GM19238 (cell line): ENCODE results near the gene IRF2BPL.

Source experiments
- DNase-seq: peaks from one replicate; pipeline ENCODE4 v3.0.0; 2011; ENCODE audit warnings: low spot score; ENCODE audit not compliant: insufficient read length

Gene IRF2BPL

DNA sequence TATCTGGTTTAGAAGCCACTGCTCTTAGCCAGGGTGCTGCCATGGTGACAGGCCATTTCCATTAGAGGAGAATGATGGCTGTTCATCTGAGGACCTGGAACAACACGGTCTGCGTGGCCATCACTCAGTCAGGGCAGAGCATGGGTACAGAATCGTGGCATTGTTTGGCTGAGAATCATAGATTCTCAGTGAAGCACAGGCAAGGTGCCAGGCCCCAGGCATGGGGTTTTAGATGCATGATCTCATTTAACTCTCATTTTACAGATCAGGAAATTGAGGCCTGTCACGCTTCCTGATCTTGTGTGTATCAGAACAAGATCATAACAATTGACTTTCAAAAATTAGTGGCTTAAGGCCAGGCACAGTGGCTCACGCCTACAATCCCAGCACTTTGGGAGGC lies 26.8 kb upstream of the IRF2BPL start:
- DNase-seq = no peak

DNA sequence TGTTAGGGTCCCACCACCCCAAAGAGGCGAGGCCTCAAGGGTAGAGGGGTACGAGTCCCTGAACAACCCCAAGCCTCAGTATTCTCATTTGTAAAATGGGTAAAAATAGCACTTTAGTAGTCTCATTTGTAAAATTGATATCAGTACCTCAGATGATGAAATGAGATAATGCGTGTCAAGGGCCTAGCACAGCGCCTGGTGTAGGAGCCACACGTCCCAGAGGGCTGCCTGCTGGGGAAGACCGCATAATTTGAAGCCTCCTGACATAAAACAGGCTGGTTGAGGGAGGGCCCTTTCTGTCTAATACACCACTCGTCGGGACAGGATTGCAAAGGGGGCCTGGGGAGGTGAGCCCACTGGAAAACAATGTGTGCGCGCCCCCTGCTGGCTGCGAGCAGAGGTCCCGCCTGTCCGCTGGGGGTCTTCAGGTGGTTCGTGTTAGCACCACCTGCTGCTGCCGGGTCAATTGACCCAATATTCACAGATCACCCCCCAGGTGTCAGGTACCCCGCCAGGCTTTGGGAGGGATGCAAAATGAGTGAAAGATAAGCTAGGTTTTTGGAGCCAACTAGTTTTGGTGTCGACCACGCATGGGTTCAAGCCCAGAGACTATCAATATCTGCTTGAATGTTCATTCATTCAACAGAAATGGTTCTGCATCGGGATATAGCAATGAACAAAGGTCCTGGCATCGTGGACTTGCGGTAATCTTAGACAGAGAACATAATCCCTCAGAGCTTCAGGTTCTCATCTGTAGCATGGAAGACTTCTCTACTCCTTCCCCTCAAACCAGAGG lies 24.7 kb upstream of the IRF2BPL start:
- peak; percentile 66 for DNase-seq

DNA sequence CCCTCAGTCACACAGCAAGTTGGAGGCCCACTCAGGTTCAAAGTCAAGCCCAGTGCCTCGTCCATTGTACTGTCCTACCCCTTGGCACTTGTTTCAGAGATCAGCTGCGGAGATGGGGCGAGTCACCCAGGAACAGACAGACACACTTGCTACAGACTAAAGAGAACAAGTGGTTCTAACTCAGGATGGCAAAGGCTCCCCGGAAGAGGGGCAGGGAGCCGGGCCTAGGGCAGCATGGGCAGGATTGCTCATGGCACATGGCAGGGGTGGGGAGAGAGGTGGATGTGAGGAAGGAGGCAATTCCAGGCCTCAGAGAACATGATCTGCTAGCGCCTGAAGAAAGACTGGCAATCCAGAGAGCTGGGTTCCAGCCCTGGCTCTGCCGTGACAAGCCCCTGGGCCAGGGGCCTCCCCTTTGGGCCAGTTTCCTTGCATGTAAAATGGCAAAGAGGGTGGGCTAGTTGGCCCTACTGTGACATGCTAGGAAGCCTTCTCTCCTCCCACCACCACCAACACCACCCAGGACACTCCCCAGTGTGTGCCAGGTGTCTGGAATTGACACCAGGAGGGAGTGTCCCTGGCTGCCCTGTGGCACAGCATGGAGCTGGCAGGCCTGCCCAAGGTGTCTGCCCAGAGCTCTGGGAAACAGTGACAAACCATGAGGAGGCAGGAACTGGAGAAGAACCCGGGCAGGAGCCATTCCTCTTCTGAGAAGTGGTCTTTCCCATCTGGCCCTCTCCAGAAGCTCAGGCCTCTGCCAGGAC lies 24.0 kb upstream of the IRF2BPL start:
- no peak for DNase-seq

DNA sequence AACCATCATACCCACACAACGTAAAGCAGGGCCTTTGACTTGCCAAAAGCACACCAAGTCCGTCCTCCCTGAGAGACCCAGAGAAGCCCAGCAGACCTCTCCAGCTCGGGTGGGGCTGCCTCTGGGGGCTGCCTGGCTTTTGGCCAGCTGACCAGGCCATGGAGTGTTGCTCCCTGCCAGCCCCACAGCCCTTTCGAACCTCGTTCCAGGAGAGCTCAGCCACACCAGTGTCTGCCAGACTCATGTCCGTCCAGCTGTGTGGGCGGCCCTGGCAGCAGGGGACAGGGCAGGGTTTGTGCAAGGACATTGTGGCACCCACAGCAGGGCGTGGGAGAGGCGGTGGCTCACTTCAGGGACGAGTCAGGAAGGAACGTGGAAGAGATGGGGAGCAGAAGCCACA lies 22.6 kb upstream of the IRF2BPL start:
- DNase-seq = no peak

DNA sequence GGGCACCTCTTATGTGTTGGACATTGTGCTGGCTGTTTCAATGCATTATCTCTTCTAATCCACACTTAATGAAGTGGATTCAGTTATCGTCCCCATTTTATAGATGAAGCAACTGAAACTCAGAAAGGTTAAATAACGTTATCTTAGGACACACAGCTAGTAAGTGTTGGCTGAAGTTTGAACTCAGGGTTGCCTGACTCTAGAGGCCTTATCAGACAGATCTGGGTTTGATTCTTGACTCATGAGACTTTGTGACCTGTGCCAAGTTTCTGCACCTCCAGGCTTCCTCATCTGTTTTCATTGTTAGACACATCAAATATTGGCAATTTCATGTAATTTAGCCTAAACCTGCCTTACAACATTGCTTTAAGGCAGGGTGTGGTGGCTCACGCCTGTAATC lies 18.2 kb upstream of the IRF2BPL start:
- no peak for DNase-seq

DNA sequence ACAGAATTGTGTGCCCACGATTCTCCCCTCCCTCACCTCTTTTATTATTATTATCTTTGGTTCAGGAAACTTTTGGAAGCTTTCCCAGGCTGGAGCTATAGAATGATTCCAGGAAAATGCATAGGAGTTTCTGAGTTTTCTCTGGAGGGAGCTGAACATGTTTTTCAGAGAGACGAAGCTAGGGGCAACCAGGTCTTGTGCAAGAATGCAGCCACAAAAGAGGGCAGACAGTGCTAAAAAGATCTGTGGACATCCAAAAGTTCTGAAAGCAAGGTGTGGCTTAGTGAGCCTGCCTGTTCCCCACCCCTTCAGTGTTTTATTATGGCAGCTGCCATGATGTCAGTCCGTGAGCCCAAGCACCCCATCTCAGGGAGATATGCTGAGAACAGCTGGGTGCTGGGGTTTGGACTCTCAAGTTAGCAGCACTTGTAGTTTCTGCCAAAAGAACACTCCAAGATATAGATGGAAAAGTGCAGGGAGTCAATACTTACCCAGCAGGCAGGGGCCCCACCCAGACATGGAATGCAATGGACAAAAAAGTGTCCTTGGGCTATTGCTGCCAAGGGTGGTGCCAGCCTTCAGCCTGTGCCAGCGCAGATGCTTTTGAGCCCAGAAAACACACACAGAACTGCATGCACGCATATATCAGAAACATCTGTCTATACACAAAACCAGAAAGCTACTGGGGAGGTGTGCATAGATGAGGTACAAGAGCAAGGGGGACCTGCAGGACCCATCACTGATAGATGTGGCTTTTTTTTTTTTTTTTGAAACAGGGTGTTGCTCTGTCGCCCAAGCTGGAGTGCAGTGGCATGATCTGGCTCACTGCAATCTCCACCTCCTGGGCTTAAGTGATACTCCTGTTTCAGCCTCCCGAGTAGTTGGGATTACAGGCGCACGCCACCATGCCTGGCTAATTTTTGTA lies 17.0 kb upstream of the IRF2BPL start:
- no peak for DNase-seq

DNA sequence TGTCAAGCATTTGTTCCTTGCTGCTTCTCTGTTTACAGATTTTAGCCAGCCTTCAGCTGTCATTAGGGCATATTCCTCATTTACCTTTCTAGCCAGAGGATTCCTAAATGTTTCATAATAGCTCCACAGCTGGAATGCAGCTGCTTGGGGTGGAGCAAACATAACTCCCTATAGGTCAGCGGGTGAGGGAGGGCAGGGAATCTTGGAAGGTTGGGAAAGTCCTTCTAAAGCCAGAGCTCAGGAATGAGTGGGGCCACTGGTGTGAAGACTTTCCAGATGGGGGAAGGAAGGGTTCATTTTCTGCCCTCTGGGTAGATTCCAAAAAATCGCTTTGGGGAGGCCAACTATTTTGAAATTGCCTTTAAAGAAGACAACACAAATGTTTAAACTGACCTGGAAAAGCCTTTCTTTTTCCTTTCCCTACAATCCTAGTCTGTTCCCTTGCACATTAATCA lies 16.3 kb upstream of the IRF2BPL start:
- no peak for DNase-seq

DNA sequence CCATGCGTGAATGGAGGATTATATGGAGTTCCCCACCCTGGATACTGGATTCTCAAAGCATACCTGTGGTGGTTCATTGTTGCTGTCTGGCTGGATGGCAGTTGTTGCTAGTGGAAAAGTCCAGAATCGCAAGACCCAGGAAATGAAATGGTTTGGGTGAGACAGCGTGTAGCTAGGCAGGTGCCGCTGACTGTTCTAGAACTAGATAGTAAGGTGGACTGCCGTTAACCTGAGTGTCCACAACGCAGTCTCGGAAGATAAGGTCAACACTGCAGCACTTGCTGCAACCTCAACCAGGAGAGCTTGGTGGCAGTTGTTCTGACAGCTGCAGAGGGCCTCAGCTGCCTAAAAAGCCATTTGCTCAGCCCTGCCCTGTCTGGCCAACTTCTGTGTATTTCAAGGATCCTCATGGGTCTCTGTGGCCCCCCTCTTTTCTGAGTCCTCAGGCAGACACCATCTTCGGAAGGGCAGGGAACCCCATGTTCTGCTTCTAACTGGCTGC lies 15.5 kb upstream of the IRF2BPL start:
- no peak for DNase-seq

DNA sequence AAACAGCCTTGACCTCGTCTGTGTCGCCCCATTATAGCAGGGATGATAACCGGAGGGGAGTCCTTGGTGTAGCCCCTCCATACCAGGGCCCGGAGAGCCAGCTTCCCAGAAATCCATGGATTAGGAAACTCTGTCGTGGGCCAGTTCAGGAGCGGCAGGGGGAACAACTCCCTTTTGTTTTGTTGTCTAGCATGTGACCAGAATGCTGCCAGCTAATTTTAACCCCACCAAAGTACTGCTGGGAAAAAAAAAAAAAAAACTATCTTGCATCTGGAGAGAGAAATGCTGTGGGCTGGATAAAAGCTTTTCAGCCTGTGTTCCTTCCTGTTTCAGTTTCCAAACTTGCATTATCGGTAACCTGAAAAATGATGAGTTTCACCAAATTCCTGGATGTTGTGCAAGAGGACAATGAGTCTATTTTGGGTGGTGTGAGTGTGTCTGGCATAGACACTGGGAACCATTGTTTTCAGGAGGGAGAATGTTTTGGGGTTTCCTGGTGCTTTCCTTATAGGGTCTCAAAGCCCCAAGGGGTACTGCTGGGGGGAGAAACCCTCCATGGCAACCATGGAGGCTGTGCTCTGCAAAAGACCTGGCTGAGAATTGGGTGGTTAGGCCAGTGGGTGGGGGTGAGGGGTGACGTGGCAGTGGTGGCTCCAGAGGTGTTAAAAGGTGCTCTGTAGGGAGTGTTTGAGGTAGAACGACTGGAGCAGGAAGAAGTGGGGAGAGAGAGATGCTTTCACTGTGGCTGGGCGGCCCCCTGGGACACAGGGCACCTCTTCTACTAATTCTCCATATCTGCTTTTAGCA lies 14.9 kb upstream of the IRF2BPL start:
- no peak for DNase-seq

DNA sequence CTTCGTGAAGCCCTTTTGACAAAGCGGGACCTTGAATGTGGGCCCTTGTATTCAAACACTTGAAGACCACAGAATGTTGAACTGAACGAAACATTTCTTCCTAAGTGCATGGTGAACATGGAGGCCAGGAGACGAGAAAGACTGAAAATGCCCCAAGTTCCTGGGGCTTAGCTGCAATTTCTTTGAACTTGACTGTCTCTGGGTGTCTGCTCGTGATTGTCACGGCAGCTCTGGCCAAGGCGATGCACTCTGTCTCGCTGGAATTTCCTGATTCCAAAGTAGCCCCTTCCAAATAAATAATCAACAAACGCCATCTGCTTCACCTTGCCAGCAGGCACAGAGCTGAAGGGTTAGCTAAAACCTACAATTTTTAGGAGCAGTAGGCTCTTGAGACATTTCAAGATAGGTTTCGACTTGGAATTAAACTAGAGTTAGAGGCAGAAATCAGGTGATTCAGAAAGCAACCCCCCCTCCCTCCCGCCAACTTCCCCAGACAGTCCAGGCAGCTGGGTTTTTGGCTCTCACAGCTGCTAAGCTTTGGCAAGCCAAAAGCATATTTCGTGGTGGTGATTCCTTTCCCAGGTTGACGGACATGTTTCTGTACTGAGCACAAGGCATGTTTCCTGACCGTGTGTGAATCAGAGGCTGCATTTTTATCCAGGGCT lies 13.5 kb upstream of the IRF2BPL start:
- no peak for DNase-seq

DNA sequence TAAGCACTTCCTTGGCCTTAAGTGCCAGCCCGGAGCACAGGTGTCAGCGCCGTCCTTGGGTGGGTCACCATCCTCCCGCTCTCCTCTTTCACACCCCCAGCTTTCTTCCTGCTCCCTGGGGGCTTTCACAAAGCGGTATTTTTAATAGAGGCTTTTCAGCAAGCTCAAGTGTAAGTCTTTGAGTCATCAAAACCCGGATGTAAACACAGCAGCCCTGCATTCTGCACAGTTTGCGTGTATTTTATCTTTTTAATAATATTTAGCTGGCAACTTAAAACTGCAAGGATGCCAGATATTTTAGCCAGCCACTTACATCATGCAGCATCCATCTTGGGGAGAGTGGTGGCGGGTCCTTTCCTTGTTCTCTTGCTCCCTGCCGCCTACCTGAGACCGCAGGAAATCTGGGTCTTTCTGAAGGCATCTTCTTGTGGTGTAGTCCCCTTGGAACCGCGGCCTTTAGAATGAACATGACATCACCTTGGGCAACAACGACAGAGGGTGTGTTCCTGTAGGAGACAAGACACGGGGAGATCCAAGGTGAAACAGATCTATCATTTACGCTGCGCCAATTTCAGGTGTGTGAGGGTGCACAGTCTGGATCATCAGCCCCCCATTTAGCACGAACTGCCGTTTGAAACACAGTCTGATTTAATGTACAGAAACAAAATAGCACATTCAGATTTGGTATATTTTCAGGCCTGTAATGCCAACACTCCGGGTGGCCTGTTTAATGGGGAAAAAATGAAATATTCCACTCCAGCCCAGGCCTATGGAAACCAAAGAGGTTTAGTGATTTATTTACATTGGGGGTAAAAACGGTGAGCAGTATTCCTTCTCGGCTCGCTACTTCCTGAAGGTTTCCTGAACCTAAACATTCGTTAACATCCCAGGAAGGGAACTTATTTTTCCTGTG lies 12.5 kb upstream of the IRF2BPL start:
- no peak for DNase-seq

DNA sequence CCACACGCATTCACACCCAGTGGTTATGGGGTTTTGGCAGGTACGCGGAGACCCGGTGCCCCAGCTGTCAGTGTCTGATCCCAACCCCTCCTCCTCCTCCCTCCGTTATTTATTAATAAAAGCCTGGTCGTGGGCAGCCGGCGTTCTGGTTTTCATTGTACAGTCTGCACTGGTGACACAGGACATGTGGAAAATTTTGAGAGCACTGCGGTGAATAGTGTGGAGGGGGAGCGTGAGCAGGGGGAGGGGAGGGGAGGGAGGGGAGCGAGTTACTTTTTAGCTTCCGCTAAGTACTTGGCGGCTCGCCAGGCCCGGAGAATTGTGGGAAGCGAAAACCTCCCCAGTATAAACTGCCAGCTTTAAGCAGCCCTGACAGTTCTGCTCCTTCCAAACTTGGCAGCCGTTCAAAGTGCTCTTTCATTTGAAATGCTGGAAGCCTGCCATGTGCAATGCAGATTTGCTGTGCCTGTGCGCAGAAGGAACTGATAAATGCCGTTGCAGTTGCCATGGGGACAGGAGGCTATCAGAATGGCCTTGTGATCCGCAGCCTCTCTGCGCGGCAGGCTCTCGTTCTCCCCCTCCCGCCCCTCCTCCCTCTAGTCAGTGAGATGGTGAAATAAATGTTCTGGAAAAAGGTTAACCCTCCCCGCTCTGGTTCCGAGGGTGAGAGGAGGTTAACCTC lies 11.7 kb upstream of the IRF2BPL start:
- peak; percentile 64 for DNase-seq

DNA sequence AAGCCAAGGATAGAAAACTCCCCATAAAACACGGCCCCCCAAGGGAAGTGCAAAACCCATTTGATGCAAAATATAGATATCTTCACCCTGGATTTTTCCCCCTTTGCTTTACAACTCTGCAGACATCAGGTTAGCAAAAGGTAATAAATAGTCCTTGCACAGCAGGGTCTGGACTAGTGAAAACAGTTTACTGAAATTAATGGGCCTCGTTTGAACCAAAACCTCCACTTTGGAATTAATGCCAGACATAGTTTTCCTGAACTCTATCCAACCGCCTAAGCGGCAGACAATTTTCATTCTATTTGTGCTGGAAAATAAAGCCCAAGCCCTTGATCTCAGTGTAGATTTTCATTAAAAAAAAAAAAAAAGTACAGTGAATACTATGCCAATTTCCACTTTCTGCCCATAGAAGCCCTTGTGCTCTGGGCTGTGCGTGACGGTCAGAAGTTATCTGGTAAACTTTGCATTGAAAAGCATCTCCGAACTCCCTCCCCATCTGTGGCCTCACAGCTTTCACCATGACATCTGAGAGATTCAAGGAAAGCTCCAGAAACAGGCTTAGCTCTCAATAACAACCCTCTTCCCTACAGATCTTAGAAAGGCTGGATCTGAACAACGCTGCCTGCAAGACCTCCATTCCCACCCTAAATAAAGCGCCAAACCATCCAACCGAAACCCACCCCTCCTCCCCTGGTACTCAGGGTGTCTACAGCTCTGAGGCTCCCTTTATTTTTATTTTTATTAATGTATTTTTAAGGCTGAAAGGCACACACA lies 11.0 kb upstream of the IRF2BPL start:
- DNase-seq = no peak

DNA sequence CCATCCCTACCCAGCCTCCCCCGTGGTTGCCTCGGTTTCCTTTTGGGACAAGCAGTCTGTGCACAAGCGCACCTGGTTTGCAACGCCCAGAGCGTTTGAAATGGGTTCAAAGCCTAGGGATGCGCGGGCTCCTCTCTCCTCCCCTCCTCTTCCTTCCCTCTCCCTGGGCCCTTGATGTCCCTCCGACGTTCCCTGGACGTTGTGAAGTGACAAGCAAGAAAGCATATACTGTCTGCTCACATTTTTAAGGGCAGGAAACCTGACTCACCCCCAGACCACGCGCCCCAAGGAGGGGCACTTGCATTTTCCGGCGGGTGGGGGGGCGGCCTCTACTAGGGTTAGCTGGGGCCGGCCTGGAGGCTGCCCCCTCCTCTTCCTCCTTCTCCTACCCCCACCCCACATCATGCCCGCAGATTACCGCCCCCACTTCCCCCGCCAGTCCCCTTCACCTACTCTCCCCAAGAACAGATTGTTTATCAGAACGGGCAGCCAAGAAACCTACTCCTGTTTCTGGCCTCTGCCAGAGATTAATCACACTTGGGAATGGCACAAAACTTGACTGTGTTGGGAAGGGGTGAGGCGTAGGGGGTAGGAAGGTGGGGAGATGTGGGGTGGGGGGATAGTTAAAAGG lies 9.5 kb upstream of the IRF2BPL start:
- DNase-seq = no peak

DNA sequence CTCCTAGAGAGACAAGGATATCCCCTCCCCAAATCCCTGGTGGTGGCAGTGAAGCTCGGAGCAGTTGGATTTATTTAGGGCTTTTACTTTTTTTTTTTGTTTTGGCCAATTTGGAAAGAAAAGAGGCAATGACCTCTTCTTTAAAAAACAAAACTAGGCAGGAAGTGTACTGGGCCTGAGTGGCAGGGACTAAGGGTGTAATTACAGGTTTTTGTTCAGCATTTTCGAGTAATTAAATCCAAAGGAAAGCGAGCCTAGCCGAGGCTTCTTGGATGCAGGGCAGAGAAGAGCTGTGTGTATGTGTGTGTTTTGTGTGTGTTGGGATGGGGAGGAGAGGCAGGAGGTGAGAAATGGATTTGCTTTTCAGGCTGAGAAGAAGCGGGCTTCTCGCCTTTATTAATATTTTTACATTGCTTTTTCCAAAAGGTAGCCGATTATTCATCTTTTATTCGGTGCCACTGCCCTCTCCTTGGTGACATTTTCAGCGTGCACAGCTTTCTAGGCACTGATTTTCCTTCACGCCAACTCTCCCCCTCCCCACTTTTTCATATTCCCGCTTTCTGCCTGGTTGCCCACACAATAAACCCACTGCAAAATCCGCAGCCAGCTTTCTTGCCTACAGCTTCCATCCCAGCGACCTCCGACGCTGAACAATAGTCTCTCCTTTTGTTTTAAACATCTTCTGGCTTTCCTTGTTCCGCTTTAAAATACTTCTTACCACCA lies 8.9 kb upstream of the IRF2BPL start:
- no peak for DNase-seq

DNA sequence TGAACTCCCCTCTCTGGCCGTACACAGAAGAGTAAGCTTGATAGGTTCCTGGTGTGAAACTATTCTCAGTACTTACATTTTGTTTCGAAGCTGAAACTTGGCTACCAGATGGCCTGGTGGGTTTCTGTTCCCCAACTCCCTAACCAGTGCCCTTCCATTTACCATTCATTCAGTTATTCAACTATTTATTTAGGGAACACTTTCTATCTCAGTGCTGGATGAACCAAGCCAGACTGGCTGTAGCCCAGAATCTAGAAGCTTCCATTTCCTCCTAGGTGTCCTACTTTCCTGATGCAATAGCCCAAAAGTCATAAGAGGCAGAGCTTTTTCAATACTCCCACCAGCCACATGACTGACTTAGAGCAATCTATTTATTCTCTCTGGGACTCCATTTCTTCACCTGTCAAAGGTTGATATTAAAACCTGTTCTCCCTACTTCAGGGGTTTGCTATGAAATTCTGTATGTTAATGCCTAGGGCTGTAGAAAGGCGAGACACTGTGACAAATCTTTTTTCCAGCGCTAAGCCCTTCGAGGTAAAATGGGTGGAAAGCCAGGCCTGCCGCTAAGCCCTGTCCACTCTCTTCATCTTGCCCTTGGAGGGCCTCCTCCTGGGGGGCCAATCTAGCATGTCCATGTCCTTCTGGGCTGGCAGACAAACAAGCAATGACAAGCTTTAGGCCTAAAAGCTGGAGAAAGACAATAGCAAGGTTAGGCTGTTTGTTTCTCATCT lies 8.1 kb upstream of the IRF2BPL start:
- no peak for DNase-seq
